GM12878 (cell line): ENCODE data around the gene KRT24. TPM values are rescaled to one million over a fixed set of nuclear protein-coding genes. Genes with fewer than 3 reads are reported as not detected.

Source experiments
- ATAC-seq: fragments of 200-7000 bp; cut with Tn5 transposase; 3 replicates; pipeline ENCODE4 v1.9.1; 2020; ENCODE audit warnings: mild to moderate bottlenecking, moderate library complexity
- Bru-seq: library from RNA; stranded (reverse); fragments of 400-500 nt; gene quantifications from one replicate; lab custom pipeline; 2021; lab: Mats Ljungman, UMichigan
- BruChase-seq, 2 experiments: library from RNA; stranded (reverse); fragments of 400-500 nt; gene quantifications; one replicate each; lab custom pipeline; 2021; lab: Mats Ljungman, UMichigan
- BruUV-seq: library from RNA; stranded (reverse); fragments of 400-500 nt; replicated peaks from 2 replicates; lab custom pipeline; 2021; lab: Mats Ljungman, UMichigan
- CTCF ChIA-PET: fragments of 300-600 bp; sonication (Branson Sonifier 250); formaldehyde crosslinking; extraction: SDS; loops from one replicate; lab custom pipeline; 2021; ENCODE audit warnings: inconsistent platforms; lab: Yijun Ruan, JAX
- POLR2A ChIA-PET: fragments of 350-600 bp; formaldehyde crosslinking; extraction: SDS; loops from one replicate; lab custom pipeline; 2021; ENCODE audit warnings: inconsistent platforms; lab: Charles Lee
- RAD21 ChIA-PET: fragments of 300-600 bp; sonication (Branson Sonifier 250); formaldehyde crosslinking; loops from one replicate; lab custom pipeline; 2023; ENCODE audit warnings: antibody characterized with exemption; ENCODE audit not compliant: unreplicated experiment; lab: Charles Lee
- SMC1A ChIA-PET: fragments of 300-600 bp; sonication (Branson Sonifier 250); formaldehyde crosslinking; loops from one replicate; lab custom pipeline; 2023; ENCODE audit not compliant: unreplicated experiment, uncharacterized antibody; lab: Charles Lee
- DNase-seq: peaks from one replicate; pipeline ENCODE4 v3.0.0-alpha.2; 2011; ENCODE audit warnings: low read depth, low spot score
- FAIRE-seq: peaks from 3 replicates; lab custom pipeline; 2011; peaks lifted over from hg19 to GRCh38; lab: Jason Lieb, UNC
- H2AFZ ChIP-seq: 2 replicates; pipeline ENCODE4 v1.6.0; 2011; ENCODE audit warnings: low read depth, low read length, control low read depth; ENCODE audit not compliant: control insufficient read depth
- H3K27ac ChIP-seq: 2 replicates; pipeline ENCODE4 v1.5.1; 2011; ENCODE audit warnings: control low read depth; ENCODE audit not compliant: control insufficient read depth, insufficient read depth
- H3K27me3 ChIP-seq, 2 experiments: replicated peaks in 1 of 2; 2 replicates each; pipeline versions ENCODE4 v1.6.0 to v1.6.1; 2011; ENCODE audit warnings: low read length in 1 of 2; ENCODE audit not compliant: control insufficient read depth in 2 of 2, insufficient read depth in 2 of 2
- H3K36me3 ChIP-seq, 2 experiments: 2 replicates each; pipeline ENCODE4 v1.5.1; 2011; ENCODE audit warnings: low read length in 1 of 2; ENCODE audit not compliant: control insufficient read depth in 2 of 2, insufficient read depth in 2 of 2
- H3K4me1 ChIP-seq: 2 replicates; pipeline ENCODE4 v1.6.1; 2011; ENCODE audit warnings: mild to moderate bottlenecking, low read length, moderate library complexity, mixed read lengths; ENCODE audit not compliant: control insufficient read depth, insufficient read depth
- H3K4me2 ChIP-seq: 2 replicates; pipeline ENCODE4 v1.6.0; 2011; ENCODE audit warnings: control low read depth; ENCODE audit not compliant: control insufficient read depth, insufficient read depth
- H3K4me3 ChIP-seq: fragments of 200-600 bp; sonication (generic); 2 replicates; pipeline ENCODE4 v1.5.1; 2016
- H3K79me2 ChIP-seq: 2 replicates; pipeline ENCODE4 v1.6.0; 2011; ENCODE audit warnings: low read length; ENCODE audit not compliant: control insufficient read depth, insufficient read depth
- H3K9ac ChIP-seq: 2 replicates; pipeline ENCODE4 v1.8.0; 2011; ENCODE audit warnings: low read length, control low read depth, mixed read lengths; ENCODE audit not compliant: control insufficient read depth, insufficient read depth
- H3K9me3 ChIP-seq: replicated peaks from 3 replicates; pipeline ENCODE4 v1.5.1; 2011; ENCODE audit warnings: mild to moderate bottlenecking, low read length; ENCODE audit not compliant: control insufficient read depth, insufficient read depth
- H4K20me1 ChIP-seq: 2 replicates; pipeline ENCODE4 v1.6.0; 2011; ENCODE audit not compliant: control insufficient read depth, insufficient read depth
- ATF3 ChIP-seq: IDR thresholded peaks from 2 replicates; pipeline ENCODE4 v1.6.1; 2011; ENCODE audit warnings: low read depth, mild to moderate bottlenecking, low read length, moderate library complexity, borderline replicate concordance; ENCODE audit errors: extremely low read depth
- JUNB ChIP-seq: IDR thresholded peaks from 2 replicates; pipeline ENCODE4 v1.6.1; 2016; ENCODE audit warnings: antibody characterized with exemption, mild to moderate bottlenecking
- STAT1 ChIP-seq: fragments of 450-650 bp; conservative IDR thresholded peaks from 2 replicates; pipeline ENCODE4 v1.6.1; 2014; ENCODE audit warnings: antibody characterized with exemption, mild to moderate bottlenecking
- WGBS: methylation state at CpG from one replicate; pipeline ENCODE4 v1.1.6; 2016; ENCODE audit warnings: low lambda C conversion rate; ENCODE audit not compliant: insufficient replicate concordance, insufficient coverage; ENCODE audit errors: missing lambda C conversion rate; 5-methylcytosine and 5-hydroxymethylcytosine counted together
- in situ Hi-C: fragments of 300-500 bp; cut with MboI; formaldehyde crosslinking; loops from 9 replicates; pipeline ENCODE4 v1.14.3; 2018; ENCODE audit warnings: mixed read lengths
- intact Hi-C: fragments of 100-400 bp; cut with micrococcal nuclease; formaldehyde crosslinking; loops from one replicate; pipeline ENCODE4 v1.14.2; 2022; ENCODE audit not compliant: unreplicated experiment
- long read RNA-seq, 2 experiments: library from polyadenylated mRNA; unstranded; transcript quantifications; one replicate each; pipeline ENCODE4 v2.0.0, GENCODE V29; 2019 to 2020
- polyA minus RNA-seq, 3 experiments: library from RNA; depleted of rRNA, polyadenylated mRNA; stranded (reverse); fragments of >200 nt; gene quantifications; 2 replicates each; pipeline ENCODE4 v1.2.3, GENCODE V29; 2011
- polyA plus RNA-seq, 11 experiments: library from polyadenylated mRNA; depleted of rRNA in 4 of 11; unstranded in 6 of 11; stranded (reverse) in 5 of 11; fragments of >200 nt; fragmentation: Nextera tagmentation in 4 of 11; fragmentation: Illumina TruSeq in 1 of 11; extraction: Ambion mirVana in 4 of 11; extraction: Trizol in 1 of 11; gene quantifications; 1 replicate in 1 of 11; 2 replicates in 10 of 11; pipeline versions ENCODE4 v1.2.1 to v1.2.3, GENCODE V29; 2011 to 2016; ENCODE audit warnings: inconsistent platforms in 2 of 11, missing spikeins in 2 of 11, low read depth in 1 of 11
- total RNA-seq, 4 experiments: library from RNA; depleted of rRNA in 3 of 4; stranded (reverse); fragments of >200 nt in 3 of 4; fragmentation: Illumina TruSeq in 1 of 4; extraction: Trizol in 1 of 4; gene quantifications; 2 replicates each; pipeline versions ENCODE4 v1.2.1 to v1.2.3, GENCODE V29; 2013 to 2021

The KRT24 gene
- total RNA-seq (2013; cell fraction: nucleolus; rRNA removed), result not detected in 2 replicates
- total RNA-seq (2014; rRNA removed), result not detected in 2 replicates
- not detected in 2 replicates for total RNA-seq (2014; rRNA removed; fragmentation: Illumina TruSeq; extraction: Trizol)
- total RNA-seq (2021), result not detected in 2 replicates
- polyA plus RNA-seq (2011; ENCODE audit: low read depth), result not detected
- not detected in 2 replicates for polyA plus RNA-seq (2011; rRNA removed)
- not detected in 2 replicates for polyA plus RNA-seq (2011; cell fraction: cytosol; rRNA removed)
- not detected in 2 replicates for polyA plus RNA-seq (2011; cell fraction: nucleus; rRNA removed)
- polyA plus RNA-seq (2012), result not detected in 2 replicates
- not detected in 2 replicates for polyA plus RNA-seq (2014; fragmentation: Illumina TruSeq; extraction: Trizol)
- polyA plus RNA-seq (2014; fragmentation: Nextera tagmentation; extraction: Ambion mirVana), result not detected
- polyA plus RNA-seq (2014; rRNA removed), result not detected in 2 replicates
- not detected for polyA plus RNA-seq (2016; fragmentation: Nextera tagmentation; extraction: Ambion mirVana)
- not detected in 2 replicates for polyA minus RNA-seq (2011; rRNA and poly(A)+ RNA removed)
- polyA minus RNA-seq (2011; cell fraction: cytosol; rRNA and poly(A)+ RNA removed), result not detected in 2 replicates
- not detected in 2 replicates for polyA minus RNA-seq (2011; cell fraction: nucleus; rRNA and poly(A)+ RNA removed)
- not detected for Bru-seq, nascent RNA
- BruChase-seq, experiment 1, labeled RNA remaining after a 6-hour chase, result not detected
- not detected for BruChase-seq, experiment 2, labeled RNA remaining after a 2-hour chase
- long read RNA-seq, experiment 1, result 0 reads
- long read RNA-seq, experiment 2, result 0 reads

DNA sequence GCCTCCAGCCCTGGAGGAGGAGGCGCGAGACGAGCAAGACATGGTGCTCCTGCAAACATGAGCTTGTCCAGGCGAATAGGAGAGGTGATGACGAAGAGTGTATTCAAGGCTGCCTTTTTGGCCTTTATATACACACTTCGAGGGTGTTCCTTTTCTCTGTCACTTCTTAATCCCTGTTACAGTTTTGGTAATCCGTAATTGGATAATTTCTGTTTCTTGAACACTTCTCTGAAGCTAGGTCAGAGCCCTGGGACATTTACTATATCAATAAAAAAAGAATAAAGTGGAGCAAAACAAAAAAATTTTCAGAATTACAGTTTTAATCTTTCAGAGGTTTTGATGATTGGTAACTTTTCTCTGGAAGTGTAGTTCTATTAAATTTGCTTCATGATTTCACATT, at the start of gene KRT24:
TSS of gene KRT24 (minus strand) at position 101 of the 400 bp plus-strand sequence. CDS start at position 42, 59 bp downstream.
- Histone ChIP-seq H4K20me1 (no peaks in the 10 kb centered on the region), H3K27me3 (peaks cover 0 to 2% of the 10 kb centered on the region in 2 experiments; a peak in 1 of 4 replicates), H3K4me3 (no peak within 1 kb of the TSS), H3K9me3 (no peaks in the 10 kb centered on the region), H3K4me1 (no peaks in the 10 kb centered on the region), H3K79me2 (no peaks in the 10 kb centered on the region), H3K9ac (no peak within 1 kb of the TSS), H3K27ac (no peak within 1 kb of the TSS), H3K36me3 (no peaks in the 10 kb centered on the region), H2AFZ (no peak within 1 kb of the TSS), H3K4me2 (no peak within 1 kb of the TSS)
- FAIRE-seq (no peak), ATAC-seq (no peak), DNase-seq (no peak)
- intact Hi-C loops, result no loop called here
- BruUV-seq, result no TSS peak
- in situ Hi-C loops, result no loop called here
- ChIA-PET POLR2A (no interaction called here), RAD21 (no interaction called here), CTCF (interaction anchor here (0.8 to 2.0 kb wide), 3 partner anchors 11 to 959 kb away, joined by 3 to 5 read pairs (median 4); no protein-coding TSS in a partner anchor), SMC1A (interaction anchor here (1.2 to 1.3 kb wide), 2 partner anchors 18 to 24 kb away, joined by 4 read pairs; no protein-coding TSS in a partner anchor)
- 37% methylated on average over 7 of the region's 7 CpGs for WGBS
- TF ChIP-seq JUNB (no peak), ATF3 (no peak), STAT1 (no peak)
